ENCODE measurements around the gene PPARG. TPM values are rescaled to one million over a fixed set of nuclear protein-coding genes. Genes with fewer than 3 reads are reported as not detected.

PPARG gene
- total and polyA plus RNA-seq, 2 of the 13 experiments (the other 11 are each of a cell fraction or from before 2014, with no cell fraction given): 13.9 to 58.3 TPM

- TF ChIP-seq MAF1 (CRISPR knock-in tag; IDR thresholded peaks at IDR 0.05; ENCODE audit: borderline replicate concordance): no peak
- peak; percentile 31; the same call in 1 of the 2 replicates for TF ChIP-seq MED1 (CRISPR knock-in tag; IDR thresholded peaks at IDR 0.05)
- TF ChIP-seq ZNF746 (CRISPR knock-in tag; IDR thresholded peaks at IDR 0.05): no peak
- TF ChIP-seq ZNF326 (CRISPR knock-in tag; IDR thresholded peaks at IDR 0.05; ENCODE audit: borderline replicate concordance): no peak
- peak; percentile 39; the same call in 1 of the 2 replicates for TF ChIP-seq SAP130 (CRISPR knock-in tag; IDR thresholded peaks at IDR 0.05; ENCODE audit: low read depth)
- no peak for TF ChIP-seq ZNF282 (IDR thresholded peaks at IDR 0.05; ENCODE audit: partially characterized antibody)
- no peak for TF ChIP-seq ZNF160 (CRISPR knock-in tag; IDR thresholded peaks at IDR 0.05)
- no peak for TF ChIP-seq FOXJ3 (CRISPR knock-in tag; IDR thresholded peaks at IDR 0.05; ENCODE audit: borderline replicate concordance)
- TF ChIP-seq FOXA1 (IDR thresholded peaks at IDR 0.05): no peak
- TF ChIP-seq FOXA1 (CRISPR knock-in tag; IDR thresholded peaks at IDR 0.05): no peak
- no peak for TF ChIP-seq NFYC (CRISPR knock-in tag; IDR thresholded peaks at IDR 0.05)
- no peak for TF ChIP-seq PREB (CRISPR knock-in tag; IDR thresholded peaks at IDR 0.05)
- peak; percentile 34; the same call in 1 of the 2 replicates for TF ChIP-seq TBX3 (IDR thresholded peaks at IDR 0.05; ENCODE audit: borderline replicate concordance)
- TF ChIP-seq FOSL2 (CRISPR knock-in tag; IDR thresholded peaks at IDR 0.05): peak; percentile 73
- TF ChIP-seq ZNF143 (CRISPR knock-in tag; IDR thresholded peaks at IDR 0.05): no peak
- TF ChIP-seq, protein P1, sequence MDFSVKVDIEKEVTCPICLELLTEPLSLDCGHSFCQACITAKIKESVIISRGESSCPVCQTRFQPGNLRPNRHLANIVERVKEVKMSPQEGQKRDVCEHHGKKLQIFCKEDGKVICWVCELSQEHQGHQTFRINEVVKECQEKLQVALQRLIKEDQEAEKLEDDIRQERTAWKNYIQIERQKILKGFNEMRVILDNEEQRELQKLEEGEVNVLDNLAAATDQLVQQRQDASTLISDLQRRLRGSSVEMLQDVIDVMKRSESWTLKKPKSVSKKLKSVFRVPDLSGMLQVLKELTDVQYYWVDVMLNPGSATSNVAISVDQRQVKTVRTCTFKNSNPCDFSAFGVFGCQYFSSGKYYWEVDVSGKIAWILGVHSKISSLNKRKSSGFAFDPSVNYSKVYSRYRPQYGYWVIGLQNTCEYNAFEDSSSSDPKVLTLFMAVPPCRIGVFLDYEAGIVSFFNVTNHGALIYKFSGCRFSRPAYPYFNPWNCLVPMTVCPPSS (IDR thresholded peaks at IDR 0.05): no peak
- TF ChIP-seq SOX5 (CRISPR knock-in tag; IDR thresholded peaks at IDR 0.05; ENCODE audit: borderline replicate concordance): peak; percentile 22; the same call in 1 of the 2 replicates
- no peak for TF ChIP-seq ZNF713 (CRISPR knock-in tag; IDR thresholded peaks at IDR 0.05)
These were observed 19.6 kb downstream of the PPARG start (continued) for GRCh38 chr3:12308517-12308916.

All from HepG2 (cell line).